Neural progenitor cell (in vitro differentiated cells): ENCODE measurements around the gene B3GNT2. TPM values are rescaled to one million over a fixed set of nuclear protein-coding genes. Genes with fewer than 3 reads are reported as not detected.

Experiments used
- DNase-seq: peaks from one replicate; pipeline ENCODE4 v3.0.0-alpha.2; 2016; ENCODE audit warnings: low spot score
- H2AFZ ChIP-seq: fragments of 200-600 bp; sonication (generic); replicated peaks from 2 replicates; pipeline ENCODE4 v1.6.1; 2016; ENCODE audit warnings: antibody characterized with exemption
- H3F3A ChIP-seq: fragments of 200-600 bp; sonication (generic); 2 replicates; pipeline ENCODE4 v1.6.1; 2016; ENCODE audit warnings: antibody characterized with exemption, low read depth
- H3K27ac ChIP-seq: fragments of 200-600 bp; sonication (generic); 2 replicates; pipeline ENCODE4 v1.5.1; 2016; ENCODE audit warnings: mild to moderate bottlenecking
- H3K27me3 ChIP-seq: fragments of 200-600 bp; sonication (generic); 2 replicates; pipeline ENCODE4 v1.6.1; 2016; ENCODE audit warnings: mild to moderate bottlenecking, moderate library complexity
- H3K36me3 ChIP-seq: fragments of 200-600 bp; sonication (generic); 2 replicates; pipeline ENCODE4 v1.5.1; 2016
- H3K4me1 ChIP-seq: fragments of 200-600 bp; sonication (generic); 2 replicates; pipeline ENCODE4 v1.6.1; 2016; ENCODE audit warnings: mixed run types
- H3K4me2 ChIP-seq: fragments of 200-600 bp; sonication (generic); 2 replicates; pipeline ENCODE4 v1.6.1; 2016
- H3K4me3 ChIP-seq: fragments of 200-600 bp; sonication (generic); 2 replicates; pipeline ENCODE4 v1.5.1; 2016
- H3K79me2 ChIP-seq: fragments of 200-600 bp; sonication (generic); 2 replicates; pipeline ENCODE4 v1.6.1; 2016; ENCODE audit warnings: low read depth
- H3K9ac ChIP-seq: fragments of 200-600 bp; sonication (generic); 2 replicates; pipeline ENCODE4 v1.6.1; 2016
- H3K9me3 ChIP-seq: fragments of 200-600 bp; sonication (generic); 2 replicates; pipeline ENCODE4 v1.5.1; 2016; ENCODE audit warnings: low read depth
- H4K20me1 ChIP-seq: fragments of 200-600 bp; sonication (generic); 2 replicates; pipeline ENCODE4 v1.6.1; 2016; ENCODE audit warnings: low read depth
- H3K27ac Mint-ChIP-seq: 3 replicates; pipeline ENCODE4 v1.8.0; 2021; ENCODE audit warnings: mixed read lengths
- H3K27me3 Mint-ChIP-seq: 2 replicates; pipeline ENCODE4 v1.8.0; 2022; ENCODE audit warnings: low read depth, mild to moderate bottlenecking, inconsistent platforms, moderate library complexity, mixed read lengths; ENCODE audit not compliant: insufficient read depth
- H3K36me3 Mint-ChIP-seq: 3 replicates; pipeline ENCODE4 v1.8.0; 2021; ENCODE audit warnings: mixed read lengths
- H3K4me1 Mint-ChIP-seq: 3 replicates; pipeline ENCODE4 v1.8.0; 2021; ENCODE audit warnings: mixed read lengths
- H3K4me3 Mint-ChIP-seq: 3 replicates; pipeline ENCODE4 v1.8.0; 2021; ENCODE audit warnings: mild to moderate bottlenecking, moderate library complexity, mixed read lengths
- H3K9me3 Mint-ChIP-seq: 3 replicates; pipeline ENCODE4 v1.8.0; 2020; ENCODE audit warnings: mixed read lengths
- EZH2 ChIP-seq: fragments of 200-600 bp; sonication (generic); IDR thresholded peaks from 2 replicates; pipeline ENCODE4 v1.6.1; 2017; ENCODE audit warnings: antibody characterized with exemption, mild to moderate bottlenecking, moderate library complexity
- EZH2phosphoT487 ChIP-seq: fragments of 200-600 bp; sonication (generic); IDR thresholded peaks from 2 replicates; pipeline ENCODE4 v1.6.1; 2017; ENCODE audit warnings: antibody characterized with exemption
- total RNA-seq: library from RNA; depleted of rRNA; stranded (reverse); fragments of >200 nt; gene quantifications from 2 replicates; pipeline ENCODE4 v1.2.3, GENCODE V29; 2015; ENCODE audit warnings: low replicate concordance
- TF ChIP-seq, protein P1 (sequence below): fragments of 200-600 bp; sonication (generic); IDR thresholded peaks from 2 replicates; pipeline ENCODE4 v1.5.1; 2017; ENCODE audit warnings: antibody characterized with exemption, mild to moderate bottlenecking

B3GNT2 gene
- total RNA-seq, 1 donor from 2014 or later = 73.2 TPM

DNA sequence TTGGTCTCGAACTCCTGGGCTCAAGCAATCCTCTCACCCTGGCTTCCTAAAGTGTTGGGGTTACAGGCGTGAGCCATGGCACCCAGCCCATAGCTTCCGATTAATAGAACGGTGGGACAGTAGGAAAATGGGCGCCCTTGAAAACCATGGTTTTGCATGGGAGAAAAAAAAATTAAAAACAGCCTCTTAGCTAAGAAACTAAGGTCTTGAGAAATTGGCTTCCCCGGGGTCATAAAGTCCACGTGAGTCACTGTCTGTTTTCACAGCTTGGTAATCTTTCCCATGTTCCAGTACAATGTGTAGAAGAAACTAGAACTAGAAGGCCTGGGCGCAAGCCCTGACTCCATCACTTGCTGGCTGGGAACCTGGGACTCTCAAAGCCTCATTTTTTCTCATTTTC is 20.7 kb downstream of the B3GNT2 start:
- Mint-ChIP-seq H3K36me3 (peaks cover 20% of the 10 kb centered on the region), H3K4me3 (no peak overlapping the region), H3K9me3 (peaks cover 32% of the 10 kb centered on the region), H3K27ac (no peak overlapping the region), H3K27me3 (no peaks in the 10 kb centered on the region), H3K4me1 (peaks cover 10% of the 10 kb centered on the region)
- Histone ChIP-seq H3K27ac (no peak overlapping the region), H3K79me2 (peaks cover 100% of the 10 kb centered on the region), H3K9me3 (no peaks in the 10 kb centered on the region), H3K36me3 (no peaks in the 10 kb centered on the region), H3K4me3 (no peak overlapping the region), H2AFZ (no peak overlapping the region), H3K27me3 (no peaks in the 10 kb centered on the region), H3K4me2 (no peak overlapping the region), H3K9ac (no peak overlapping the region), H3F3A (no peaks in the 10 kb centered on the region), H4K20me1 (peaks cover 71% of the 10 kb centered on the region), H3K4me1 (peaks cover 16% of the 10 kb centered on the region)
- DNase-seq = no peak
- TF ChIP-seq EZH2 = no peak
- TF ChIP-seq, protein P1, sequence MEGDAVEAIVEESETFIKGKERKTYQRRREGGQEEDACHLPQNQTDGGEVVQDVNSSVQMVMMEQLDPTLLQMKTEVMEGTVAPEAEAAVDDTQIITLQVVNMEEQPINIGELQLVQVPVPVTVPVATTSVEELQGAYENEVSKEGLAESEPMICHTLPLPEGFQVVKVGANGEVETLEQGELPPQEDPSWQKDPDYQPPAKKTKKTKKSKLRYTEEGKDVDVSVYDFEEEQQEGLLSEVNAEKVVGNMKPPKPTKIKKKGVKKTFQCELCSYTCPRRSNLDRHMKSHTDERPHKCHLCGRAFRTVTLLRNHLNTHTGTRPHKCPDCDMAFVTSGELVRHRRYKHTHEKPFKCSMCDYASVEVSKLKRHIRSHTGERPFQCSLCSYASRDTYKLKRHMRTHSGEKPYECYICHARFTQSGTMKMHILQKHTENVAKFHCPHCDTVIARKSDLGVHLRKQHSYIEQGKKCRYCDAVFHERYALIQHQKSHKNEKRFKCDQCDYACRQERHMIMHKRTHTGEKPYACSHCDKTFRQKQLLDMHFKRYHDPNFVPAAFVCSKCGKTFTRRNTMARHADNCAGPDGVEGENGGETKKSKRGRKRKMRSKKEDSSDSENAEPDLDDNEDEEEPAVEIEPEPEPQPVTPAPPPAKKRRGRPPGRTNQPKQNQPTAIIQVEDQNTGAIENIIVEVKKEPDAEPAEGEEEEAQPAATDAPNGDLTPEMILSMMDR = no peak
- no peak for TF ChIP-seq EZH2phosphoT487

DNA sequence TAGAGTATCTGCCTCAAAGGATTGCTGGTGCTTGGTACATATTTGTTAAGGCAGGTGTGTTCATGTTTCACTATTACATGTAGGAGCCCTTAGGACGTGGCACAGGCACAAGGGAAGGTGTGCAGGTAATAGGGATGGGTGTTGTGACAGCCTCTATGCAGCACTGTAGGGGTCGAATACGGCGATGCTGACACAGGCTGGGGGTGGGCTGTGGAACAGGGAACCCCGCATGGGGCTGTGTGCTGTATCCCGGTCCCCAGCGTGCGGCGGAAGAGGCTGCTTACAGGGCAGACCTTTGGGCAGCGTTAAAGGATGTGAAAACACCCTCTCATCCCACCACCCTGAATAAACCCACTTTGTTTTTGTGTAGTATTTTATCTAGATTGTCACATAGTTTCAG is 21.5 kb downstream of the B3GNT2 start:
- H3K27me3 Mint-ChIP-seq = no peaks in the 10 kb centered on the region
- no peak overlapping the region for H3K4me3 Mint-ChIP-seq
- H3K27ac Mint-ChIP-seq = no peak overlapping the region
- Histone ChIP-seq H3K36me3 (no peaks in the 10 kb centered on the region), H3F3A (no peaks in the 10 kb centered on the region), H3K4me2 (no peak overlapping the region), H3K9ac (no peak overlapping the region), H3K27me3 (no peaks in the 10 kb centered on the region), H3K4me1 (peaks cover 16% of the 10 kb centered on the region), H2AFZ (no peak overlapping the region), H4K20me1 (peaks cover 64% of the 10 kb centered on the region), H3K27ac (no peak overlapping the region), H3K4me3 (no peak overlapping the region), H3K9me3 (no peaks in the 10 kb centered on the region), H3K79me2 (peaks cover 100% of the 10 kb centered on the region)
- peaks cover 10% of the 10 kb centered on the region for H3K4me1 Mint-ChIP-seq
- H3K9me3 Mint-ChIP-seq = peaks cover 30% of the 10 kb centered on the region
- TF ChIP-seq, protein P1 = no peak
- TF ChIP-seq EZH2 = no peak
- peaks cover 21% of the 10 kb centered on the region for H3K36me3 Mint-ChIP-seq
- DNase-seq = no peak

DNA sequence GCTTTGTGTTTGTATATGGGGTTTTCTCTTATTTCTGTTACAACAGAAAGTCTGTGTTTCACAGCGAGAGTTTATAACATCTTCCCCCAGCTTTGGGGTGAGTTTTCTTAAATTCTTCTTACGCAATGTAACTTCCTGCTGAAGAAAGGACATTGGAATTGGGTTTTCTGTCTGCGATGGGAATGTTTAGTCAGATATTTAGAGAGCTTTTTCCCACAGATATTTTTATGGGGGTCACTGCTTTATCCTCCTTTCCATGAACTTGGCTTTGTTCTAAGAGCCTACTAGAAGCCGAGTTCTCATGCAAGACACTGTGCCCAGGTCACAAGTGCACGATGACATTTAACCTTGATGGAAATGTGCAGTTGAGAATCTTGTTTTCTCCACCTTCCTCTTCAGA is 22.1 kb downstream of the B3GNT2 start:
- peaks cover 59% of the 10 kb centered on the region for H4K20me1 ChIP-seq
- Mint-ChIP-seq H3K4me1 (peaks cover 10% of the 10 kb centered on the region), H3K4me3 (no peak overlapping the region), H3K9me3 (peaks cover 29% of the 10 kb centered on the region), H3K36me3 (peaks cover 25% of the 10 kb centered on the region), H3K27me3 (no peaks in the 10 kb centered on the region), H3K27ac (no peak overlapping the region)
- H3K9me3 ChIP-seq = no peaks in the 10 kb centered on the region
- DNase-seq = no peak
- peaks cover 16% of the 10 kb centered on the region for H3K4me1 ChIP-seq
- H3K79me2 ChIP-seq = peaks cover 100% of the 10 kb centered on the region
- no peak overlapping the region for H3K9ac ChIP-seq
- H3K4me3 ChIP-seq = no peak overlapping the region
- H3K4me2 ChIP-seq = no peak overlapping the region
- no peak overlapping the region for H3K27ac ChIP-seq
- H2AFZ ChIP-seq = no peak overlapping the region
- H3K36me3 ChIP-seq = no peaks in the 10 kb centered on the region
- TF ChIP-seq, protein P1 = no peak
- TF ChIP-seq EZH2 (no peak), EZH2phosphoT487 (no peak)
- H3F3A ChIP-seq = no peaks in the 10 kb centered on the region
- H3K27me3 ChIP-seq = no peaks in the 10 kb centered on the region
